HepG2 (cell line): Measurements from ENCODE around the gene SFT2D2. TPM values are rescaled to one million over a fixed set of nuclear protein-coding genes. Genes with fewer than 3 reads are reported as not detected.

Source experiments
- BRCA1 ChIP-seq: sonication (generic); formaldehyde crosslinking; IDR thresholded peaks from 2 replicates; pipeline ENCODE4 v1.4.0; 2020; ENCODE audit warnings: missing genetic modification reagents
- ELF4 ChIP-seq: sonication (generic); formaldehyde crosslinking; IDR thresholded peaks from 2 replicates; pipeline ENCODE4 v1.5.0; 2020; ENCODE audit warnings: missing genetic modification reagents, mild to moderate bottlenecking, moderate library complexity, borderline replicate concordance
- FOSL2 ChIP-seq: sonication (generic); formaldehyde crosslinking; IDR thresholded peaks from 2 replicates; pipeline ENCODE4 v1.4.0; 2020; ENCODE audit warnings: missing genetic modification reagents
- FOXJ3 ChIP-seq: sonication (generic); formaldehyde crosslinking; IDR thresholded peaks from 2 replicates; pipeline ENCODE4 v1.4.0; 2020; ENCODE audit warnings: missing genetic modification reagents, mild to moderate bottlenecking, borderline replicate concordance
- GFI1 ChIP-seq: sonication (generic); formaldehyde crosslinking; IDR thresholded peaks from 2 replicates; pipeline ENCODE4 v1.5.0; 2020; ENCODE audit warnings: missing genetic modification reagents, mild to moderate bottlenecking, borderline replicate concordance
- MEIS1 ChIP-seq: sonication (generic); formaldehyde crosslinking; IDR thresholded peaks from 2 replicates; pipeline ENCODE4 v1.9.0; 2021; ENCODE audit warnings: mild to moderate bottlenecking, missing genetic modification reagents, moderate library complexity, borderline replicate concordance
- NBN ChIP-seq: fragments of 450-650 bp; conservative IDR thresholded peaks from 2 replicates; pipeline ENCODE4 v1.6.1; 2017
- POLR2AphosphoS5 ChIP-seq: IDR thresholded peaks from 2 replicates; pipeline ENCODE4 v1.6.1; 2012; ENCODE audit warnings: low read depth, low read length
- SAFB2 ChIP-seq: sonication (generic); formaldehyde crosslinking; IDR thresholded peaks from 2 replicates; pipeline ENCODE4 v1.5.1; 2020; ENCODE audit warnings: missing genetic modification reagents, low read depth, mild to moderate bottlenecking, borderline replicate concordance
- ZBTB38 ChIP-seq: sonication (generic); formaldehyde crosslinking; IDR thresholded peaks from 2 replicates; pipeline ENCODE4 v1.5.1; 2020; ENCODE audit warnings: mild to moderate bottlenecking, missing genetic modification reagents
- ZEB1 ChIP-seq: IDR thresholded peaks from 2 replicates; pipeline ENCODE4 v1.6.1; 2012; ENCODE audit warnings: mild to moderate bottlenecking, low read depth, inconsistent platforms; ENCODE audit not compliant: insufficient replicate concordance
- ZNF12 ChIP-seq: sonication (generic); formaldehyde crosslinking; IDR thresholded peaks from 2 replicates; pipeline ENCODE4 v1.5.0; 2020; ENCODE audit warnings: missing genetic modification reagents
- ZNF24 ChIP-seq: fragments of 450-650 bp; IDR thresholded peaks from 2 replicates; pipeline ENCODE4 v1.6.1; 2017; ENCODE audit warnings: antibody characterized with exemption, mild to moderate bottlenecking
- ZNF335 ChIP-seq: sonication (generic); formaldehyde crosslinking; IDR thresholded peaks from 2 replicates; pipeline ENCODE4 v1.4.0; 2020; ENCODE audit warnings: missing genetic modification reagents
- ZNF484 ChIP-seq: sonication (generic); formaldehyde crosslinking; IDR thresholded peaks from 2 replicates; pipeline ENCODE4 v1.5.1; 2020; ENCODE audit warnings: mild to moderate bottlenecking, low read depth, missing genetic modification reagents, borderline replicate concordance
- ZNF501 ChIP-seq: sonication (generic); formaldehyde crosslinking; IDR thresholded peaks from 2 replicates; pipeline ENCODE4 v1.5.1; 2020; ENCODE audit warnings: mild to moderate bottlenecking, moderate library complexity, missing genetic modification reagents
- ZNF546 ChIP-seq: sonication (generic); formaldehyde crosslinking; conservative IDR thresholded peaks from 2 replicates; pipeline ENCODE4 v1.8.1; 2023; ENCODE audit warnings: mild to moderate bottlenecking, missing genetic modification reagents
- ZSCAN12 ChIP-seq: sonication (generic); formaldehyde crosslinking; IDR thresholded peaks from 2 replicates; pipeline ENCODE4 v1.9.0; 2021; ENCODE audit warnings: mild to moderate bottlenecking, missing genetic modification reagents
- polyA plus RNA-seq, 8 experiments: library from polyadenylated mRNA; depleted of rRNA in 3 of 8; stranded (reverse) in 7 of 8; unstranded in 1 of 8; fragments of >200 nt; fragmentation: Illumina TruSeq in 4 of 8; extraction: Trizol in 4 of 8; gene quantifications; 2 replicates each; pipeline versions ENCODE4 v1.2.1 to v1.2.3, GENCODE V29; 2011 to 2016; ENCODE audit warnings: low read depth in 4 of 8, missing spikeins in 1 of 8, mixed read lengths in 1 of 8; ENCODE audit not compliant: insufficient read depth in 1 of 8
- total RNA-seq, 5 experiments: library from RNA; depleted of rRNA; stranded (reverse); fragments of >200 nt; fragmentation: Illumina TruSeq; extraction: Trizol; gene quantifications; 2 replicates each; pipeline ENCODE4 v1.2.3, GENCODE V29; 2016; ENCODE audit warnings: low read depth in 1 of 5
- TF ChIP-seq, protein P1 (sequence below): sonication (generic); formaldehyde crosslinking; IDR thresholded peaks from 2 replicates; pipeline ENCODE4 v1.4.0; 2020; ENCODE audit warnings: missing genetic modification reagents
- TF ChIP-seq, protein P2 (sequence below): sonication (generic); formaldehyde crosslinking; conservative IDR thresholded peaks from 2 replicates; pipeline ENCODE4 v1.8.0; 2022; ENCODE audit warnings: low read depth, missing genetic modification reagents
- TF ChIP-seq, protein P3 (sequence below): sonication (generic); formaldehyde crosslinking; IDR thresholded peaks from 2 replicates; pipeline ENCODE4 v1.8.0; 2022; ENCODE audit warnings: missing genetic modification reagents, mild to moderate bottlenecking, inconsistent platforms, borderline replicate concordance

Gene SFT2D2
- total and polyA plus RNA-seq, 2 of the 13 experiments (the other 11 are each of a cell fraction or from before 2014, with no cell fraction given), result 10.0 to 28.8 TPM

DNA sequence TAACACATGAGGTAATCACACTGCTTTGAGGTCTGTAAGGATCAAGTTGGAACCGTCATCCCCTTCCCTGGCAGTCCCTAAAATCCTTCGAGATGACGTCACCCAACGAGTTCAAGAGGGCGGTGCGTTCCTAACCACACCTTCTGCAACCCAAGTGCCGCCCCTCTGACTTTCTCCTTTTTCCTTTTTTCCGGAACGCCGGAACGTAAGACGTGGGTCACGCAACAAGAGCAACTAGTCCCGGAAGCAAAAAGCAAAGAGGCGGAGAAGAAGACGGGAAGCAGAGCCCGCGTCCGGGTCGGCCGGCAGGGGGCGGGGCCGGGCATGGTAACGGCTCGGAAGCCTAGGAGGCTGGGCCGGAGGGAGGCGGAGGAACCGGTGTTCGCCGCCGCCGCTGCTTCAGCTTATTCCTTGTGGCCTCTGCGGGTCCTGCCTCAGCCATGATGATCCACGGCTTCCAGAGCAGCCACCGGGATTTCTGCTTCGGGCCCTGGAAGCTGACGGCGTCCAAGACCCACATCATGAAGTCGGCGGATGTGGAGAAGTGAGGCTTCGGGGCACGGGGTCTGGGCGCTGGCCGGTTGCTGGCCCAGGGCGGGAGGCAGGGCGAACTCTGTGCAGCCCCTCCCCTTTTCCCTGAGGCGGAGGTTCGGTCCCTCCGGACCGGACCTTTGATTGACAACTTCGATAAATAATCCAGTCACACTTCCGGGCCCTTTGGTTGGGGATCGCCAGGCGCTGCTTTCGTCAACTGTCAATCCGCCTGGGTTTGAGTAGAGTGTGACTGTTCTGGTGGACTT, 47.0 kb upstream of the SFT2D2 start, which contains the start of gene TIPRL (continued):
- TF ChIP-seq, protein P1, sequence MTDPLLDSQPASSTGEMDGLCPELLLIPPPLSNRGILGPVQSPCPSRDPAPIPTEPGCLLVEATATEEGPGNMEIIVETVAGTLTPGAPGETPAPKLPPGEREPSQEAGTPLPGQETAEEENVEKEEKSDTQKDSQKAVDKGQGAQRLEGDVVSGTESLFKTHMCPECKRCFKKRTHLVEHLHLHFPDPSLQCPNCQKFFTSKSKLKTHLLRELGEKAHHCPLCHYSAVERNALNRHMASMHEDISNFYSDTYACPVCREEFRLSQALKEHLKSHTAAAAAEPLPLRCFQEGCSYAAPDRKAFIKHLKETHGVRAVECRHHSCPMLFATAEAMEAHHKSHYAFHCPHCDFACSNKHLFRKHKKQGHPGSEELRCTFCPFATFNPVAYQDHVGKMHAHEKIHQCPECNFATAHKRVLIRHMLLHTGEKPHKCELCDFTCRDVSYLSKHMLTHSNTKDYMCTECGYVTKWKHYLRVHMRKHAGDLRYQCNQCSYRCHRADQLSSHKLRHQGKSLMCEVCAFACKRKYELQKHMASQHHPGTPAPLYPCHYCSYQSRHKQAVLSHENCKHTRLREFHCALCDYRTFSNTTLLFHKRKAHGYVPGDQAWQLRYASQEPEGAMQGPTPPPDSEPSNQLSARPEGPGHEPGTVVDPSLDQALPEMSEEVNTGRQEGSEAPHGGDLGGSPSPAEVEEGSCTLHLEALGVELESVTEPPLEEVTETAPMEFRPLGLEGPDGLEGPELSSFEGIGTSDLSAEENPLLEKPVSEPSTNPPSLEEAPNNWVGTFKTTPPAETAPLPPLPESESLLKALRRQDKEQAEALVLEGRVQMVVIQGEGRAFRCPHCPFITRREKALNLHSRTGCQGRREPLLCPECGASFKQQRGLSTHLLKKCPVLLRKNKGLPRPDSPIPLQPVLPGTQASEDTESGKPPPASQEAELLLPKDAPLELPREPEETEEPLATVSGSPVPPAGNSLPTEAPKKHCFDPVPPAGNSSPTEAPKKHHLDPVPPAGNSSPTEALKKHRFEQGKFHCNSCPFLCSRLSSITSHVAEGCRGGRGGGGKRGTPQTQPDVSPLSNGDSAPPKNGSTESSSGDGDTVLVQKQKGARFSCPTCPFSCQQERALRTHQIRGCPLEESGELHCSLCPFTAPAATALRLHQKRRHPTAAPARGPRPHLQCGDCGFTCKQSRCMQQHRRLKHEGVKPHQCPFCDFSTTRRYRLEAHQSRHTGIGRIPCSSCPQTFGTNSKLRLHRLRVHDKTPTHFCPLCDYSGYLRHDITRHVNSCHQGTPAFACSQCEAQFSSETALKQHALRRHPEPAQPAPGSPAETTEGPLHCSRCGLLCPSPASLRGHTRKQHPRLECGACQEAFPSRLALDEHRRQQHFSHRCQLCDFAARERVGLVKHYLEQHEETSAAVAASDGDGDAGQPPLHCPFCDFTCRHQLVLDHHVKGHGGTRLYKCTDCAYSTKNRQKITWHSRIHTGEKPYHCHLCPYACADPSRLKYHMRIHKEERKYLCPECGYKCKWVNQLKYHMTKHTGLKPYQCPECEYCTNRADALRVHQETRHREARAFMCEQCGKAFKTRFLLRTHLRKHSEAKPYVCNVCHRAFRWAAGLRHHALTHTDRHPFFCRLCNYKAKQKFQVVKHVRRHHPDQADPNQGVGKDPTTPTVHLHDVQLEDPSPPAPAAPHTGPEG (CRISPR knock-in tag), result no peak; the same call in 1 of the 2 replicates
- peak; percentile 58; the same call in 1 of the 2 replicates for TF ChIP-seq ZNF12 (CRISPR knock-in tag)
- 0 out of 2 replicates have a peak, but pooled peaks have one; percentile 19 for TF ChIP-seq ZNF501 (CRISPR knock-in tag)
- TF ChIP-seq FOSL2 (CRISPR knock-in tag), result peak; percentile 63
- no peak; the same call in 1 of the 2 replicates for TF ChIP-seq GFI1 (CRISPR knock-in tag)
- no peak for TF ChIP-seq SAFB2 (CRISPR knock-in tag)
- TF ChIP-seq ZSCAN12, result no peak
- no peak for TF ChIP-seq ZNF484 (CRISPR knock-in tag)
- no peak for TF ChIP-seq ZNF24
- no peak for TF ChIP-seq ZNF335 (CRISPR knock-in tag)
- 0 out of 2 replicates have a peak, but pooled peaks have one; percentile 42 for TF ChIP-seq ZBTB38
- peak; percentile 90; the same call in 1 of the 2 replicates for TF ChIP-seq ZNF546
- TF ChIP-seq FOXJ3, result peak; percentile 36; the same call in 1 of the 2 replicates
- TF ChIP-seq BRCA1 (CRISPR knock-in tag), result no peak
- TF ChIP-seq, protein P2, sequence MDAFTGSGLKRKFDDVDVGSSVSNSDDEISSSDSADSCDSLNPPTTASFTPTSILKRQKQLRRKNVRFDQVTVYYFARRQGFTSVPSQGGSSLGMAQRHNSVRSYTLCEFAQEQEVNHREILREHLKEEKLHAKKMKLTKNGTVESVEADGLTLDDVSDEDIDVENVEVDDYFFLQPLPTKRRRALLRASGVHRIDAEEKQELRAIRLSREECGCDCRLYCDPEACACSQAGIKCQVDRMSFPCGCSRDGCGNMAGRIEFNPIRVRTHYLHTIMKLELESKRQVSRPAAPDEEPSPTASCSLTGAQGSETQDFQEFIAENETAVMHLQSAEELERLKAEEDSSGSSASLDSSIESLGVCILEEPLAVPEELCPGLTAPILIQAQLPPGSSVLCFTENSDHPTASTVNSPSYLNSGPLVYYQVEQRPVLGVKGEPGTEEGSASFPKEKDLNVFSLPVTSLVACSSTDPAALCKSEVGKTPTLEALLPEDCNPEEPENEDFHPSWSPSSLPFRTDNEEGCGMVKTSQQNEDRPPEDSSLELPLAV (CRISPR knock-in tag), result no peak
- TF ChIP-seq ELF4 (CRISPR knock-in tag), result peak; percentile 49; the same call in 1 of the 2 replicates
- no peak for TF ChIP-seq NBN
- TF ChIP-seq ZEB1, result no peak
- TF ChIP-seq MEIS1 (CRISPR knock-in tag), result peak; percentile 45; the same call in 1 of the 2 replicates
- TF ChIP-seq, protein P3, sequence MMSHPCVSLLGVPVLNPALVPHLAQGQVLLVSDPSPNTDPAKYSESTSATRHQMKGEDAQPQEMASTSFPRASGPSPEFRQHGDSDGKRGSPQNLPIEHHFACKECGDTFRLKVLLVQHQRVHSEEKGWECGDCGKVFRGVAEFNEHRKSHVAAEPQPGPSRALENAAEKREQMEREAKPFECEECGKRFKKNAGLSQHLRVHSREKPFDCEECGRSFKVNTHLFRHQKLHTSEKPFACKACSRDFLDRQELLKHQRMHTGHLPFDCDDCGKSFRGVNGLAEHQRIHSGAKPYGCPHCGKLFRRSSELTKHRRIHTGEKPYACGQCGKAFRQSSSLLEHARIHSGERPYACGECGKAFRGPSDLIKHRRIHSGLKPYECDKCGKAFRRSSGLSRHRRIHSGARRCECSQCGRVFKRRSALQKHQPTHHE (CRISPR knock-in tag), result no peak; the same call in 1 of the 2 replicates
- peak; percentile 63 for TF ChIP-seq POLR2AphosphoS5
